IPS-NIHi7 (cell line): ENCODE measurements around the gene TMEM131.
"Not testable (repeated sequence)": the region's sequence is repeated elsewhere in the genome, so short reads cannot be mapped to it uniquely, and the experiment has no call there.

Experiments
- DNase-seq: peaks from one replicate; pipeline ENCODE4 v3.0.0; 2012; ENCODE audit warnings: mixed read lengths; ENCODE audit errors: extremely low spot score

The TMEM131 gene

GRCh38 chr2:97724501-97724900, 271.2 kb downstream of the TMEM131 start:
- DNase-seq = no peak

- no peak for DNase-seq
These were observed 271.7 kb downstream of the TMEM131 start for GRCh38 chr2:97724073-97724410.

- no peak for DNase-seq
These were observed 272.3 kb downstream of the TMEM131 start for GRCh38 chr2:97723156-97724072.

- no peak for DNase-seq
These were observed 273.5 kb downstream of the TMEM131 start for GRCh38 chr2:97722227-97722626.

- DNase-seq = peak; percentile 43
These were observed 275.0 kb downstream of the TMEM131 start for GRCh38 chr2:97720746-97721145.

- no peak for DNase-seq
These were observed 276.2 kb downstream of the TMEM131 start for GRCh38 chr2:97719362-97720155.

GRCh38 chr2:97718942-97719341, 276.8 kb downstream of the TMEM131 start:
- DNase-seq = no peak

- DNase-seq = no peak
These were observed 277.5 kb downstream of the TMEM131 start for GRCh38 chr2:97718051-97718882.

GRCh38 chr2:97717613-97717995, 278.1 kb downstream of the TMEM131 start:
- DNase-seq = no peak

- no peak for DNase-seq
These were observed 278.8 kb downstream of the TMEM131 start for GRCh38 chr2:97716695-97717612.

- DNase-seq = no peak
These were observed 279.6 kb downstream of the TMEM131 start for GRCh38 chr2:97715951-97716694.

- DNase-seq = no peak
These were observed 280.6 kb downstream of the TMEM131 start for GRCh38 chr2:97714950-97715652.

GRCh38 chr2:97714084-97714949, 281.4 kb downstream of the TMEM131 start:
- no peak for DNase-seq

- no peak for DNase-seq
These were observed 282.3 kb downstream of the TMEM131 start, which contains the start of gene ZAP70 for GRCh38 chr2:97713296-97714083. Gene ZAP70 (plus strand): TSS chr2:97713576. CDS start chr2:97724037, 10,461 bp downstream.

- DNase-seq = no peak
These were observed 283.0 kb downstream of the TMEM131 start for GRCh38 chr2:97712693-97713295.

- DNase-seq = not testable (repeated sequence)
These were observed 283.6 kb downstream of the TMEM131 start for GRCh38 chr2:97712175-97712574.

- DNase-seq = no peak
These were observed 284.4 kb downstream of the TMEM131 start for GRCh38 chr2:97711394-97711711.
